GM12873 (cell line): ENCODE measurements around the gene CLSTN3.

Experiments
- TF ChIP-seq, protein P1 (sequence below): IDR thresholded peaks from 2 replicates; pipeline ENCODE4 v1.5.1; 2012; ENCODE audit warnings: low read depth, mild to moderate bottlenecking, moderate library complexity, low read length, control low read depth; ENCODE audit not compliant: insufficient read depth; ENCODE audit errors: missing control alignments

Gene CLSTN3

DNA sequence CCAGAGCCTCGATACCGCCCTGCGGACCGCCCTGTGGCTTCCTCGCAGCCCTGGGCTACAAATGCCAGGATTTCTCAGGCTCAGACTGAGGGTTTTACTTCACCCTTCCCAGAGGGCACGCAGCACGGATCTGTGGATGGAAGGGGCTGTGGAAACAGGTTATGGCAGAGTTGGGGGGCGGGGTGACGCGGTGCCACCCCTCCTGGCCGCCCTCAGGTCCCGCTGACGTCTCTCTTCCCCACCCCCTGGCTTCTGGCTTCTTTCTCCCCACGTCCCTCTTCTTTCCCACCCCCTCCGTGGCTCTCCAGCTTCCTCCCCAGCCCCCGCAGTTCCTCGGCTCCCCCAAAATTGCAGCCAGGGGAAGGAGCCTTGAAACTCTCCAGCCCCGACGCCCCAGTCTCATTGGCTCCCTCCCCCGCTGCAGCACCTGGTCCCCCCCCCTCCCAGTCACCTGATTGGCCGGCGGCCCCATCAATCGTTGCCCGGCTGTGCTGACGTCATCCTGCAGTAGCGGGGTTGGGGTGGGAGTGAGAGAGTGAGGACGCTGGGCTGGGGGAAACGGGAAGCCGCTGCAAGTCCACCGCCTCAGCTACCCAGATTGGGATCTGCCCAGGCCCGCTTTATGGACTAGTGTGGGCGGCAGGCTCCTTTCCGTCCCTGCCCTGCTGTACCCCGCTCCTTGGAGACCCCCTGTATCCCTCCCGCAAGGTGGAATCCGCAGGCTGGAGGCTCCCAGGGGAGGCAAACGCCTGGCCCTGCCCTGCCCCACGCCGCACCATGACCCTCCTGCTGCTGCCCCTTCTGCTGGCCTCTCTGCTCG is at the start of gene CLSTN3:
Gene CLSTN3, plus strand, starts transcription at position 500 of the 820 bp plus-strand sequence. Its CDS starts 278 bp downstream, at position 778.
- TF ChIP-seq, protein P1, sequence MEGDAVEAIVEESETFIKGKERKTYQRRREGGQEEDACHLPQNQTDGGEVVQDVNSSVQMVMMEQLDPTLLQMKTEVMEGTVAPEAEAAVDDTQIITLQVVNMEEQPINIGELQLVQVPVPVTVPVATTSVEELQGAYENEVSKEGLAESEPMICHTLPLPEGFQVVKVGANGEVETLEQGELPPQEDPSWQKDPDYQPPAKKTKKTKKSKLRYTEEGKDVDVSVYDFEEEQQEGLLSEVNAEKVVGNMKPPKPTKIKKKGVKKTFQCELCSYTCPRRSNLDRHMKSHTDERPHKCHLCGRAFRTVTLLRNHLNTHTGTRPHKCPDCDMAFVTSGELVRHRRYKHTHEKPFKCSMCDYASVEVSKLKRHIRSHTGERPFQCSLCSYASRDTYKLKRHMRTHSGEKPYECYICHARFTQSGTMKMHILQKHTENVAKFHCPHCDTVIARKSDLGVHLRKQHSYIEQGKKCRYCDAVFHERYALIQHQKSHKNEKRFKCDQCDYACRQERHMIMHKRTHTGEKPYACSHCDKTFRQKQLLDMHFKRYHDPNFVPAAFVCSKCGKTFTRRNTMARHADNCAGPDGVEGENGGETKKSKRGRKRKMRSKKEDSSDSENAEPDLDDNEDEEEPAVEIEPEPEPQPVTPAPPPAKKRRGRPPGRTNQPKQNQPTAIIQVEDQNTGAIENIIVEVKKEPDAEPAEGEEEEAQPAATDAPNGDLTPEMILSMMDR = no peak

DNA sequence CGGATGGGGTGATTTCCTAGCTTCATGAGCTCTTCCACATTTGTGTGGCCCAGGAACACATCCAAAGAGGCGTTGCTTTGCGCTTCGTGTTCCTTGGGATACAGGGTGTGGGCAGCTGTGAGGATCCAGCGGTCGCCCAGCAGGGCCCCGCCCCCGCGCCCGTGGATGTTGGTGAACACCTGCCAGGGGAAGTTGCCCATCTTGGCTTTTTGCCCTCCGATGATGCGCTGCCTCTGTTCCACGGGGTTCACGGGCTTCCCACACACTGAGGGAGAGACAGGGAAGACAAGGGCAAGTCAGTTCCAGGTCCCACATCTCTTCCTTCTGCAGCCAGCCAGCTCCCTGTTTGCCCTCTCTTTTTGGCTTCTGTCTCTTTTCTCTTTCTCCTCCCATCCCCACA is 49.1 kb upstream of the CLSTN3 start:
- TF ChIP-seq, protein P1 = no peak

DNA sequence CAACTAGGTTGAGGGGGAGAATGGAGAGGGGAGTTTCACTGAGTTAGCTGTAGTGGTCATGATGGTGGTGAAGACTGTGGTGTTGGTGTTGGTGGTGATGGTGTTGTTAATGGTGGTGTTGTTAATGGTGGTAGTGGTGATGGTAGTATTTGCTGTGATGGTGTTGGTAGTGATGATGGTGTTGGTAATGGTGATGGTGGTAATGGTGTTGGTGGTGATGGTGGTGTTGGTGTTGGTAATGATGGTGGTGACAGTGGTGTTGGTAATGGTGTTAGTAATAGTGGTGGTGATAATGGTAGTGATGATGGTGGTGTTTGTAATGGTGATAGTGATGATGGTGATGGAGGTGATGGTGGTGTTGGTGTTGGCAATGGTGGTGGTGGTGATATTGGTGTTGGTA is 47.0 kb upstream of the CLSTN3 start:
- TF ChIP-seq, protein P1 = no peak

DNA sequence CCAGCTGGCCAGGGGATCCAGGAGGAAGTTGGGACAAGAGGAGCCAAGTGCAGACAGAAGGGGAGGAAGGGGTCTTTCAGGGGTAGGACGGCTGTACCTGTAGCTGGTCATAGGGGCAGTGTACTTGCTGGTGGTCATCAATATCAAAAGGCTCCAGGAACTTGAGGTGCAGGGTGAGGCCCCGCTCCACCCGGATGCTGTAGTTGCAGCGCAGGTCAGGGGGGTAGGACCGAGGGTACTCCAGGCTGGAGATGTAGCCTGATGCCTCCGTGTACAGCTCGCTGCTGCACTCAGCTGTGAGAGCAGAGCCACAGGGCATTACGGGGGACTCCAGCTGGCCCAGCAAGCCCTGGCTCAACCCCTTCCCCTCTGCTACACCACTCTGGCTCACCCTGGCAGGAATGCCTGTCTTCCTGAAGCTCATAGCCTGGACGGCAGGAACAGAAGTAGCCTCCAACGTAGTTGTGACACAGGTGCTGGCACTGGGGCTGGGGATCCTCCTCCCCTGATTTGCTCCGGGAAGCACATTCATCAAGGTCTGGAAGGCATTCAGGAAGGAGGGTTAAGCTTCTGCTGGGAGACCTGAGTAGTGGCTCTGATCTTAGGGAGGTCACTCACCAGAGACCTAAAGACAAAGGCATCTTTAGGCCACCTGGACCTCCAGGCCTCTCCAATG is 40.8 kb upstream of the CLSTN3 start:
- TF ChIP-seq, protein P1 = no peak

GRCh38 chr12:7090222-7090998 is 39.8 kb upstream of the CLSTN3 start:
- TF ChIP-seq, protein P1 = no peak

GRCh38 chr12:7091171-7091570 is 39.0 kb upstream of the CLSTN3 start:
- TF ChIP-seq, protein P1 = no peak

- TF ChIP-seq, protein P1 = no peak
These were observed 38.4 kb upstream of the CLSTN3 start for GRCh38 chr12:7091660-7092228.
